Glutamatergic neuron (in vitro differentiated cells): ENCODE measurements around the gene TAB2. TPM values are rescaled to one million over a fixed set of nuclear protein-coding genes. Genes with fewer than 3 reads are reported as not detected.

Experiments used
- DNase-seq: peaks from one replicate; pipeline ENCODE4 v3.0.0; 2022
- H3K27ac Mint-ChIP-seq: one replicate; pipeline ENCODE4 v1.8.0; 2020; ENCODE audit warnings: mild to moderate bottlenecking, mixed read lengths, inconsistent platforms; ENCODE audit not compliant: unreplicated experiment
- H3K27me3 Mint-ChIP-seq: one replicate; pipeline ENCODE4 v1.8.0; 2020; ENCODE audit warnings: mild to moderate bottlenecking, moderate library complexity, mixed read lengths, inconsistent platforms; ENCODE audit not compliant: unreplicated experiment
- H3K36me3 Mint-ChIP-seq: one replicate; pipeline ENCODE4 v1.8.0; 2020; ENCODE audit warnings: mild to moderate bottlenecking, mixed read lengths, inconsistent platforms; ENCODE audit not compliant: unreplicated experiment
- H3K4me1 Mint-ChIP-seq: one replicate; pipeline ENCODE4 v1.8.0; 2020; ENCODE audit warnings: mild to moderate bottlenecking, low read depth, mixed read lengths, inconsistent platforms; ENCODE audit not compliant: unreplicated experiment
- H3K4me3 Mint-ChIP-seq: one replicate; pipeline ENCODE4 v1.8.0; 2020; ENCODE audit warnings: mild to moderate bottlenecking, mixed read lengths, inconsistent platforms; ENCODE audit not compliant: unreplicated experiment
- H3K9me3 Mint-ChIP-seq: one replicate; pipeline ENCODE4 v1.8.0; 2020; ENCODE audit warnings: mild to moderate bottlenecking, moderate library complexity, mixed read lengths, inconsistent platforms; ENCODE audit not compliant: unreplicated experiment
- total RNA-seq: library from RNA; stranded (reverse); fragmentation: NEBNext Ultra II Directional; extraction: Animal tissue kit (Norgen Biotek cat#: 25700); gene quantifications from one replicate; pipeline ENCODE4 v1.2.1, GENCODE V29; 2021; ENCODE audit not compliant: unreplicated experiment
- TF ChIP-seq, protein P1 (sequence below): fragments of 200-600 bp; sonication (generic); IDR thresholded peaks from one replicate; pipeline ENCODE4 v1.5.0; 2021; ENCODE audit not compliant: partially characterized antibody, unreplicated experiment

TAB2 gene
- total RNA-seq, 1 donor from 2014 or later, result 39.3 TPM

DNA sequence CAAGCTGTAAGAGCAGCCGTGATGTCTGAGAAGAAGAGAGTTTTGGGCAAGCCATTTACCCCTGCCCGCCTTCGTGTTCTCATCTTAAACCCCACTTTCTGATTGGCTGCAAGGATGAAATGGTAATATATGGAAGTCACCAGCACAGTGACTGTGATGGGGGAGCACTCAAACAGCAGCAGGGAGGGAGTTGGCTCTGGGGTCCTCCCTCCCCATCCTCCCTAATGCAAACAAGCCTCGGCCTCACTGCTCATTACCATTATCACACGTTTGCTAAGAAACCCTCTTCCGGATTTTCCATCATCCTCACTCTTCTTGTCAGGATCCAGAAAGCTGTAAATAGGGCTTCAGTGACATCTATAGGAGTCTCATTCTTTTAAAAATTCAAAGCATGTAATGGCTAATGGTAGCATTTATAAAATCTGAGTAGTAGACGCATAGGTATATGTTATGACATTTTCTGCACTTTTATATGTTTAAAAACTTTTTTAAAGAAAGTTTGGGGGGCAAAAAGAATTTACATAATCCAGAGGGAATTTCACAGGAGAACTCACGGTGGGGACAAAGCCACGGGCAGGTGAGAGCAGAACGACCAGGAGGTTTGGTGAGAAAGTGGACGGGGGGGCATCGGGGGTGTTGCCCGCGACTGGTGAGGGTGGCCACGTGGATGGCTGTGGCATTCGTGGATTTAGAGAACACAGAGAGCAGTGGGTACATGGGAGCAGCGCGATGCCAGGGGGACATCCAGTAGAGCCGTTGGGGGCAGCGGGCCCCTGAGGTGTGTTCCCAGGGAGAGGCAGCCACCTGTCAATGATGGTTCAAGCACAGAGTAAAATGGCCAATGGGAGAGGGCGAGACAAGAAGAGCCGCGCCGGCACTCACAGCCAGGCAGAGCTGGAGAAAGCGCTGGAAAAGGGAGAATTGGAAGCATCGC, 112.2 kb downstream of the TAB2 start:
- DNase-seq, result no peak
- peaks cover 3% of the 10 kb centered on the region for H3K27me3 Mint-ChIP-seq
- H3K36me3 Mint-ChIP-seq, result no peaks in the 10 kb centered on the region
- H3K9me3 Mint-ChIP-seq, result no peaks in the 10 kb centered on the region
- H3K27ac Mint-ChIP-seq, result no peak overlapping the region
- H3K4me1 Mint-ChIP-seq, result peaks cover 2% of the 10 kb centered on the region
- no peak overlapping the region for H3K4me3 Mint-ChIP-seq
- TF ChIP-seq, protein P1, sequence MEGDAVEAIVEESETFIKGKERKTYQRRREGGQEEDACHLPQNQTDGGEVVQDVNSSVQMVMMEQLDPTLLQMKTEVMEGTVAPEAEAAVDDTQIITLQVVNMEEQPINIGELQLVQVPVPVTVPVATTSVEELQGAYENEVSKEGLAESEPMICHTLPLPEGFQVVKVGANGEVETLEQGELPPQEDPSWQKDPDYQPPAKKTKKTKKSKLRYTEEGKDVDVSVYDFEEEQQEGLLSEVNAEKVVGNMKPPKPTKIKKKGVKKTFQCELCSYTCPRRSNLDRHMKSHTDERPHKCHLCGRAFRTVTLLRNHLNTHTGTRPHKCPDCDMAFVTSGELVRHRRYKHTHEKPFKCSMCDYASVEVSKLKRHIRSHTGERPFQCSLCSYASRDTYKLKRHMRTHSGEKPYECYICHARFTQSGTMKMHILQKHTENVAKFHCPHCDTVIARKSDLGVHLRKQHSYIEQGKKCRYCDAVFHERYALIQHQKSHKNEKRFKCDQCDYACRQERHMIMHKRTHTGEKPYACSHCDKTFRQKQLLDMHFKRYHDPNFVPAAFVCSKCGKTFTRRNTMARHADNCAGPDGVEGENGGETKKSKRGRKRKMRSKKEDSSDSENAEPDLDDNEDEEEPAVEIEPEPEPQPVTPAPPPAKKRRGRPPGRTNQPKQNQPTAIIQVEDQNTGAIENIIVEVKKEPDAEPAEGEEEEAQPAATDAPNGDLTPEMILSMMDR, result no peak

- Mint-ChIP-seq H3K4me1 (no peaks in the 10 kb centered on the region), H3K4me3 (no peak overlapping the region), H3K27me3 (peaks cover 2% of the 10 kb centered on the region), H3K27ac (no peak overlapping the region), H3K36me3 (no peaks in the 10 kb centered on the region), H3K9me3 (peaks cover 3% of the 10 kb centered on the region)
- TF ChIP-seq, protein P1, result peak; percentile 92
- peak; percentile 97 for DNase-seq
Measured at GRCh38 chr6:149431905-149432775, 114.6 kb downstream of the TAB2 start.

DNA sequence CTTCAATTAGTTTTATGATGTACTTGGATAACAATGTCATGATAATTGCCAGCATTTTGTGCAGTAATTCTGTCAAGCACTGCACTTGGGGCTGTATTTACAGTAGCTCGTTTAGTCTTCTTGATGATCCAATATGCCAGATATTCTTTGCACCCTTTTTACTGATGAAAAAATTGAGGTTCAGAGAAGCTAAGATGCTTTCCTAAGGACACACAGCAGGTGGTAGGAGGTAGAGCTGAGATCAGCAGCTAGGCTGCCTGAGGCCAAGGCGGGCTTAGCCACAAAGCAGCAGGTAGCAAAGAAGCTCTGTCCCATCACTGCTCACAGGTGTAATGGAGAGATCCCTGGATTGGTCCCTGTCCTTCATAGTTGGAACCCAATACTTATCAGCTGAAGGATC, 115.9 kb downstream of the TAB2 start:
- peaks cover 2% of the 10 kb centered on the region for H3K27me3 Mint-ChIP-seq
- H3K27ac Mint-ChIP-seq, result no peak overlapping the region
- DNase-seq, result no peak
- no peaks in the 10 kb centered on the region for H3K36me3 Mint-ChIP-seq
- TF ChIP-seq, protein P1, result no peak
- no peak overlapping the region for H3K4me3 Mint-ChIP-seq
- H3K4me1 Mint-ChIP-seq, result no peaks in the 10 kb centered on the region
- peaks cover 5% of the 10 kb centered on the region for H3K9me3 Mint-ChIP-seq

DNA sequence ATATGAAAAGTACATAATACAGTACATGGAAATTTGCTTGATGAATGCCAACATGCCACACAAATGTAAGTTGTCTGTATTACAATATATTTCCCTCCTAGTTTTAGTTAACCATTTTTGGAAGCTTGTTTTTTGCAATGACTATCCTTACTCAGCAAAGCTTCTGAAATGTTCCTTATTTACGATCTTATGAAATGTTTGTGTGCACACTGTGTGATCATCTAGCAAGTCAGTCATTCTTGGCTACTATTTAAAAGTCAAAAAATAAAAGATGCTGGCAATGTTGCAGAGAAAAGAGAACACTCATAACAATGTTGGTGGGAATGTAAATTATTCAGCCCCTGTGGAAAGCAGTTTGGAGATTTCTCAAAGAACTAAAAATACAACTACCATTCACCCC, 116.4 kb downstream of the TAB2 start:
- H3K36me3 Mint-ChIP-seq, result no peaks in the 10 kb centered on the region
- TF ChIP-seq, protein P1, result no peak
- H3K27me3 Mint-ChIP-seq, result peaks cover 2% of the 10 kb centered on the region
- no peak for DNase-seq
- H3K27ac Mint-ChIP-seq, result no peak overlapping the region
- H3K4me3 Mint-ChIP-seq, result no peak overlapping the region
- H3K9me3 Mint-ChIP-seq, result peaks cover 5% of the 10 kb centered on the region
- no peaks in the 10 kb centered on the region for H3K4me1 Mint-ChIP-seq
